Measurements from ENCODE around the gene LMO3. TPM values are rescaled to one million over a fixed set of nuclear protein-coding genes. Genes with fewer than 3 reads are reported as not detected.

The LMO3 gene
- total and polyA plus RNA-seq, 2 of the 4 experiments (the other 2 are of a cell fraction): 0.54 to 0.84 TPM

DNA sequence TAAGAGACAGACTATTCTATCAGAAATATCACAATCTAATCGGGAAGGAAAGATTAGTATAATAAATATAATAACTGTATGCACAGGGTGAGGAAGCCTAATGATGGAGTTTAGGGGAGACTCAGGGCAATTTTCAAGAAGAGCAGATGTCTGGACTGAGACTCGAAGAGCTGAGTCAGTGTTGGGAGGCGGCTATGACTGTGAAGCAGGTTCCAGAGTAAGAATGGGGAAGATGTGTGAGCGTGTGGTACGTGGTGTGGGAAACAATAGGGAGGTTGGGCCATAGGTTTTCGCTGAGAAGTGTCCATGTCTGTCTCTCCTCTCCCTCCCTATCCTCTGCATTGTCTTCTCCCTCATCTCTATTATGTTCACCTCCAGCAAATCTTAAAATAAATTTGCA, 85.6 kb downstream of the LMO3 start:
- dilution Hi-C loops (cut with HindIII; ENCODE audit: low sequenced_read_pairs, unreplicated experiment): no loop called here
- Histone ChIP-seq H2AK9ac (replicated peaks; ENCODE audit: low read depth, low read length, poor library complexity) (no peak overlapping the region), H3K27ac (ENCODE audit: insufficient read depth, low read length) (no peak overlapping the region), H4K5ac (ENCODE audit: low read depth, low read length) (no peak overlapping the region), H3K27me3 (ENCODE audit: control insufficient read depth, insufficient read depth, low read length) (no peaks in the 10 kb centered on the region), H3K4me1 (ENCODE audit: control insufficient read depth, insufficient read depth, low read length) (no peaks in the 10 kb centered on the region), H4K91ac (ENCODE audit: insufficient read depth, low read depth, low read length) (no peak overlapping the region), H3K4ac (ENCODE audit: low read depth, low read length) (no peak overlapping the region), H3K18ac (ENCODE audit: low read depth, low read length) (no peak overlapping the region), H3K14ac (replicated peaks; ENCODE audit: low read depth, low read length) (no peak overlapping the region), H3K9me1 (ENCODE audit: insufficient read depth, low read length) (no peaks in the 10 kb centered on the region), H3K4me3 (ENCODE audit: insufficient read depth, low read depth, low read length) (no peak overlapping the region), H3K36me3 (ENCODE audit: control insufficient read depth, insufficient read depth, low read length) (no peaks in the 10 kb centered on the region), H3K56ac (ENCODE audit: extremely low read depth, insufficient read depth, low read length) (no peak overlapping the region), H4K20me1 (ENCODE audit: insufficient read depth, low read length) (no peaks in the 10 kb centered on the region), H3K4me2 (ENCODE audit: low read depth, low read length) (no peak overlapping the region), H4K8ac (ENCODE audit: low read depth in 2 of 2, low read length in 2 of 2) (no peak overlapping the region), H2AK5ac (ENCODE audit: low read depth, low read length) (no peak overlapping the region), H3K23ac (ENCODE audit: low read depth, low read length) (no peak overlapping the region), H3K9ac (ENCODE audit: low read depth, low read length) (no peak overlapping the region), H2BK20ac (ENCODE audit: low read depth, low read length) (no peak overlapping the region), H2BK15ac (ENCODE audit: low read depth, low read length) (no peak overlapping the region), H3K79me1 (ENCODE audit: low read depth in 1 of 2, low read length in 2 of 2) (no peaks in the 10 kb centered on the region), H3K9me3 (ENCODE audit: control insufficient read depth, insufficient read depth, low read length) (no peaks in the 10 kb centered on the region), H2AFZ (replicated peaks; ENCODE audit: low read length, poor library complexity) (no peak overlapping the region), H2BK5ac (ENCODE audit: low read depth, low read length, poor library complexity, severe bottlenecking) (no peak overlapping the region), H2BK120ac (ENCODE audit: low read depth, low read length) (no peak overlapping the region)
- in situ Hi-C loops (cut with MboI; ENCODE audit: low sequenced_read_pairs): no loop called here
- intact Hi-C loops (cut with micrococcal nuclease): no loop called here
- no CpG with 5 or more reads among the region's 6 CpGs for WGBS, 2 experiments (ENCODE audit: extremely low coverage in 2 of 2, insufficient read length in 1 of 2)
- no peak for TF ChIP-seq RFX5 (IDR thresholded peaks at IDR 0.05; ENCODE audit: low read depth, low read length)
- no peak for TF ChIP-seq RAD21 (IDR thresholded peaks at IDR 0.05; ENCODE audit: low read length)
- no peak for TF ChIP-seq FOS (IDR thresholded peaks at IDR 0.05; ENCODE audit: low read depth, low read length)
- no peak for TF ChIP-seq CEBPB (IDR thresholded peaks at IDR 0.05; ENCODE audit: low read depth, low read length)
- ATAC-seq (ENCODE audit: low read depth): no peak
- CTCF ChIA-PET: no interaction called here
- POLR2A ChIA-PET (ENCODE audit: unreplicated experiment): no interaction called here
- peak; percentile 30 for DNase-seq
- BruUV-seq (replicated peaks): no TSS peak
